Panc1 (cell line): ENCODE data around the gene CAMSAP2.

ENCODE experiments used
- TCF7L2 ChIP-seq: IDR thresholded peaks from 2 replicates; pipeline ENCODE4 v1.6.1; 2011; ENCODE audit warnings: mild to moderate bottlenecking, low read depth, low read length, inconsistent platforms
- TF ChIP-seq, protein P1 (sequence below): fragments of 450-650 bp; IDR thresholded peaks from 2 replicates; pipeline ENCODE4 v1.5.1; 2017; ENCODE audit warnings: mild to moderate bottlenecking

DNA sequence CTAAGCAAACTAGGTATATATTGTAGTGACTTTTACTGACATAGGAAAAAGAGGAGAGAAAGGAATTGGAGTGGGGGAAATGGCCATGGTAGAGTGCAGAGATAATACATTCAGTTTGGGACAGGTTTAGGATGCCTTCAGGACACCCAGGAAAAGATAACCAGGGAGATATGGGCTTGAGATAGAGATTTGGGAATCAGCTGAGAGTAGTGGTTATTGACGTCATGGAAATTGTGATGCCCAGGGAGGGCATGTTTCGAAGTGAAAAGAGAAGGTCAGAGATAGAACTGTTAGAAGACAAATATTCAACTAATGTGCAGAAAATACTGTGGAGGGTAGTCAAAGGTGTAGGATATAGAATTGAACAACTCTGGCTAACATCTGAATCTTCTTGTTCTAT, 40.6 kb downstream of the CAMSAP2 start:
- TF ChIP-seq, protein P1, sequence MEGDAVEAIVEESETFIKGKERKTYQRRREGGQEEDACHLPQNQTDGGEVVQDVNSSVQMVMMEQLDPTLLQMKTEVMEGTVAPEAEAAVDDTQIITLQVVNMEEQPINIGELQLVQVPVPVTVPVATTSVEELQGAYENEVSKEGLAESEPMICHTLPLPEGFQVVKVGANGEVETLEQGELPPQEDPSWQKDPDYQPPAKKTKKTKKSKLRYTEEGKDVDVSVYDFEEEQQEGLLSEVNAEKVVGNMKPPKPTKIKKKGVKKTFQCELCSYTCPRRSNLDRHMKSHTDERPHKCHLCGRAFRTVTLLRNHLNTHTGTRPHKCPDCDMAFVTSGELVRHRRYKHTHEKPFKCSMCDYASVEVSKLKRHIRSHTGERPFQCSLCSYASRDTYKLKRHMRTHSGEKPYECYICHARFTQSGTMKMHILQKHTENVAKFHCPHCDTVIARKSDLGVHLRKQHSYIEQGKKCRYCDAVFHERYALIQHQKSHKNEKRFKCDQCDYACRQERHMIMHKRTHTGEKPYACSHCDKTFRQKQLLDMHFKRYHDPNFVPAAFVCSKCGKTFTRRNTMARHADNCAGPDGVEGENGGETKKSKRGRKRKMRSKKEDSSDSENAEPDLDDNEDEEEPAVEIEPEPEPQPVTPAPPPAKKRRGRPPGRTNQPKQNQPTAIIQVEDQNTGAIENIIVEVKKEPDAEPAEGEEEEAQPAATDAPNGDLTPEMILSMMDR = no peak
- no peak for TF ChIP-seq TCF7L2
